Liver (tissue), 9 donors: ENCODE results near the gene PWP1. TPM values are rescaled to one million over a fixed set of nuclear protein-coding genes. Genes with fewer than 3 reads are reported as not detected.

Experiments used
- DNase-seq: peaks from one replicate; pipeline ENCODE4 v3.0.0-alpha.2; 2017; ENCODE audit warnings: low spot score
- H3K27ac ChIP-seq, 2 donors: one replicate each; pipeline ENCODE4 v1.7.0; 2013; ENCODE audit warnings: inconsistent platforms in 2 of 2, low read length in 2 of 2, control low read depth in 1 of 2, low read depth in 1 of 2, mild to moderate bottlenecking in 1 of 2
- H3K27me3 ChIP-seq, 4 donors: one replicate each; pipeline versions ENCODE4 v1.6.1 to v1.7.0; 2013; ENCODE audit warnings: low read length in 3 of 4, inconsistent platforms in 1 of 4, mild to moderate bottlenecking in 1 of 4, moderate library complexity in 1 of 4; ENCODE audit not compliant: control insufficient read depth in 4 of 4, insufficient read depth in 4 of 4
- H3K36me3 ChIP-seq, 4 donors: one replicate each; pipeline versions ENCODE4 v1.6.1 to v1.7.0; 2013; ENCODE audit warnings: low read length in 3 of 4, mild to moderate bottlenecking in 3 of 4, low read depth in 1 of 4, moderate library complexity in 1 of 4; ENCODE audit not compliant: control insufficient read depth in 4 of 4, insufficient read depth in 3 of 4
- H3K4me1 ChIP-seq, 4 donors: one replicate each; pipeline versions ENCODE4 v1.6.1 to v1.7.0; 2013; ENCODE audit warnings: low read length in 3 of 4, mild to moderate bottlenecking in 3 of 4, moderate library complexity in 1 of 4; ENCODE audit not compliant: control insufficient read depth in 4 of 4, insufficient read depth in 4 of 4
- H3K4me3 ChIP-seq, 3 donors: one replicate each; pipeline versions ENCODE4 v1.6.1 to v1.7.0; 2013; ENCODE audit warnings: low read length in 3 of 3, control low read depth in 1 of 3, low read depth in 1 of 3, mild to moderate bottlenecking in 1 of 3
- H3K9ac ChIP-seq, 2 donors: one replicate each; pipeline ENCODE4 v1.7.0; 2013; ENCODE audit warnings: low read length in 2 of 2, mild to moderate bottlenecking in 2 of 2, moderate library complexity in 2 of 2, control low read depth in 1 of 2, low read depth in 1 of 2
- H3K9me3 ChIP-seq, 4 donors: one replicate each; pipeline versions ENCODE4 v1.6.1 to v1.7.0; 2013; ENCODE audit warnings: low read length in 3 of 4; ENCODE audit not compliant: control insufficient read depth in 4 of 4
- CTCF ChIP-seq: fragments of 150-350 bp; IDR thresholded peaks from 2 replicates; pipeline ENCODE4 v1.5.1; 2017; ENCODE audit warnings: improper control_type of control experiment, low read depth, low read length; ENCODE audit not compliant: missing input control
- EGR1 ChIP-seq, 2 donors: IDR thresholded peaks; 2 replicates each; pipeline ENCODE4 v1.6.1; 2016 to 2018; ENCODE audit warnings: antibody characterized with exemption in 2 of 2, low read depth in 2 of 2
- FOXA1 ChIP-seq: IDR thresholded peaks from 2 replicates; pipeline ENCODE4 v1.6.1; 2016; ENCODE audit warnings: antibody characterized with exemption
- FOXA2 ChIP-seq: IDR thresholded peaks from 2 replicates; pipeline ENCODE4 v1.6.1; 2016; ENCODE audit warnings: antibody characterized with exemption
- GABPA ChIP-seq, 2 donors: IDR thresholded peaks in 1 of 2; conservative IDR thresholded peaks in 1 of 2; 2 replicates each; pipeline ENCODE4 v1.6.1; 2016; ENCODE audit warnings: antibody characterized with exemption in 2 of 2, mild to moderate bottlenecking in 1 of 2, moderate library complexity in 1 of 2
- HNF4A ChIP-seq, 2 donors: conservative IDR thresholded peaks; 2 replicates each; pipeline ENCODE4 v1.6.1; 2016; ENCODE audit warnings: antibody characterized with exemption in 2 of 2, mild to moderate bottlenecking in 2 of 2
- HNF4G ChIP-seq: IDR thresholded peaks from 2 replicates; pipeline ENCODE4 v1.6.1; 2016; ENCODE audit warnings: antibody characterized with exemption
- JUND ChIP-seq, 2 donors: IDR thresholded peaks; 2 replicates each; pipeline ENCODE4 v1.6.1; 2016; ENCODE audit warnings: antibody characterized with exemption in 2 of 2
- MAX ChIP-seq: IDR thresholded peaks from 2 replicates; pipeline ENCODE4 v1.6.1; 2016; ENCODE audit warnings: antibody characterized with exemption
- NR2F2 ChIP-seq: IDR thresholded peaks from 2 replicates; pipeline ENCODE4 v1.6.1; 2016; ENCODE audit warnings: antibody characterized with exemption
- RAD21 ChIP-seq, 2 donors: IDR thresholded peaks; 2 replicates each; pipeline ENCODE4 v1.6.1; 2016; ENCODE audit warnings: antibody characterized with exemption in 2 of 2, mild to moderate bottlenecking in 2 of 2
- REST ChIP-seq: IDR thresholded peaks from 2 replicates; pipeline ENCODE4 v1.6.1; 2016; ENCODE audit warnings: antibody characterized with exemption, mild to moderate bottlenecking
- RXRA ChIP-seq, 2 donors: IDR thresholded peaks; 2 replicates each; pipeline ENCODE4 v1.6.1; 2017 to 2018; ENCODE audit warnings: antibody characterized with exemption in 2 of 2, mild to moderate bottlenecking in 1 of 2
- SP1 ChIP-seq: IDR thresholded peaks from 2 replicates; pipeline ENCODE4 v1.6.1; 2018; ENCODE audit warnings: antibody characterized with exemption, mild to moderate bottlenecking
- TAF1 ChIP-seq: conservative IDR thresholded peaks from 2 replicates; pipeline ENCODE4 v1.6.1; 2016; ENCODE audit warnings: antibody characterized with exemption, mild to moderate bottlenecking
- YY1 ChIP-seq: IDR thresholded peaks from 2 replicates; pipeline ENCODE4 v1.6.1; 2016; ENCODE audit warnings: antibody characterized with exemption, mild to moderate bottlenecking
- ZBTB33 ChIP-seq: IDR thresholded peaks from 2 replicates; pipeline ENCODE4 v1.6.1; 2016; ENCODE audit warnings: antibody characterized with exemption
- WGBS: extraction: QIAGEN DNeasy Blood & Tissue Kit; methylation state at CpG from one replicate; pipeline ENCODE4 v1.1.7; 2013; 5-methylcytosine and 5-hydroxymethylcytosine counted together
- polyA plus RNA-seq, 2 donors: library from polyadenylated mRNA; stranded (reverse) in 1 of 2; unstranded in 1 of 2; fragments of 200-250 nt in 1 of 2; fragments of >200 nt in 1 of 2; fragmentation: Nextera tagmentation in 1 of 2; extraction: Ambion mirVana in 1 of 2; gene quantifications; one replicate each; pipeline versions ENCODE4 v1.2.1 to v1.2.3, GENCODE V29; 2013 to 2015
- total RNA-seq, 2 donors: library from RNA; depleted of rRNA; stranded (reverse); fragments of >200 nt; gene quantifications; one replicate each; pipeline ENCODE4 v1.2.3, GENCODE V29; 2014
- TF ChIP-seq, protein P1 (sequence below): IDR thresholded peaks from 2 replicates; pipeline ENCODE4 v1.6.1; 2016; ENCODE audit warnings: antibody characterized with exemption
- donor health status: healthy.
- donor health status: healthy.
- donor health status: healthy.
- donor health status: healthy.
- donor health status: healthy.

Gene PWP1
- total and polyA plus RNA-seq, 4 donors, result 17.5 to 39.0 (median 26.9) TPM

DNA sequence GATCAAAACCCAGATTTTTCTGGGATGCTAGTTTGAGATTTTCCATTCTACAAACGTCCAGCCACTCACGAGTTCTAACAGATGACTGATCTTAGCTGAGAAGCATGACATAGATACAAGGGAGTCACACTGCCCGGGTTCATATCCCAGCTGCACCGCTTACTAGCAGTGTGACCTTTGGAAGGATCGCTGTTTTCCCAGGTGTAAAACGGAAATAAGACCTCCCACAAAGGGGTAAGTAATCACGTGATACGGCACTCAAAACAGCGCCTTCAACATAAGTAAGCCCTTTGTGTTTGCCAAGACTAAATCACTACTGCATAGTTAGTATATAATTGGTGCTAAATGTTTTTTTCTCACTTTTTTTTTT is 624 bp upstream of the PWP1 start:
- Histone ChIP-seq H3K4me1 (peaks cover 1 to 17% (median 9%) of the 10 kb centered on the region in 4 donors), H3K9ac (peak overlapping the region; percentile 81 to 92), H3K9me3 (no peaks in the 10 kb centered on the region), H3K4me3 (peak overlapping the region; percentile 77 to 99 (median 88)), H3K27me3 (no peaks in the 10 kb centered on the region), H3K27ac (peak overlapping the region; percentile 82 to 90), H3K36me3 (peaks cover 2 to 14% (median 11%) of the 10 kb centered on the region in 4 donors)
- DNase-seq, result peak; percentile 46
- TF ChIP-seq TAF1 (no peak), FOXA2 (no peak), SP1 (peak; percentile 81), YY1 (no peak), MAX (no peak), RXRA (IDR thresholded peaks at IDR 0.05) (peak; percentile 42 to 52), REST (no peak), JUND (IDR thresholded peaks at IDR 0.05) (no peak), CTCF (no peak), FOXA1 (no peak), HNF4G (peak; percentile 37), HNF4A (conservative IDR thresholded peaks at IDR 0.05) (peak; percentile 67 to 78), NR2F2 (no peak), EGR1 (IDR thresholded peaks at IDR 0.05; ENCODE audit: low read depth in 2 of 2) (no peak), GABPA (IDR thresholded peaks at IDR 0.05 in 1 of 2, conservative IDR thresholded peaks at IDR 0.05 in 1 of 2) (no peak), RAD21 (IDR thresholded peaks at IDR 0.05) (no peak), ZBTB33 (no peak)
- TF ChIP-seq, protein P1, sequence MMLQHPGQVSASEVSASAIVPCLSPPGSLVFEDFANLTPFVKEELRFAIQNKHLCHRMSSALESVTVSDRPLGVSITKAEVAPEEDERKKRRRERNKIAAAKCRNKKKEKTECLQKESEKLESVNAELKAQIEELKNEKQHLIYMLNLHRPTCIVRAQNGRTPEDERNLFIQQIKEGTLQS, result no peak
- WGBS, result 8% methylated on average over 9 of the region's 9 CpGs
